KMS-11 (cell line): Measurements from ENCODE around the gene TSPAN7.

Experiments used
- H2AFZ ChIP-seq: fragments of 200-600 bp; sonication (generic); 2 replicates; pipeline ENCODE4 v1.6.1; 2016; ENCODE audit warnings: antibody characterized with exemption, mixed run types, low read depth
- H3K27ac ChIP-seq: fragments of 200-600 bp; sonication (generic); 2 replicates; pipeline ENCODE4 v1.6.1; 2016; ENCODE audit warnings: mild to moderate bottlenecking, mixed run types
- H3K27me3 ChIP-seq: fragments of 200-600 bp; sonication (generic); 2 replicates; pipeline ENCODE4 v1.6.1; 2017; ENCODE audit warnings: mild to moderate bottlenecking, low read depth, mixed run types, moderate library complexity; ENCODE audit not compliant: insufficient read depth
- H3K36me3 ChIP-seq: fragments of 200-600 bp; sonication (generic); 2 replicates; pipeline ENCODE4 v1.6.1; 2017; ENCODE audit warnings: mild to moderate bottlenecking, mixed run types; ENCODE audit not compliant: insufficient read depth
- H3K4me1 ChIP-seq: fragments of 200-600 bp; sonication (generic); 2 replicates; pipeline ENCODE4 v1.6.1; 2016; ENCODE audit warnings: mild to moderate bottlenecking, low read depth, mixed run types; ENCODE audit not compliant: poor library complexity, severe bottlenecking
- H3K4me2 ChIP-seq: fragments of 200-600 bp; sonication (generic); 2 replicates; pipeline ENCODE4 v1.7.0; 2016; ENCODE audit warnings: mild to moderate bottlenecking, mixed run types
- H3K4me3 ChIP-seq: fragments of 200-600 bp; sonication (generic); IDR thresholded peaks from 2 replicates; pipeline ENCODE4 v1.6.1; 2017; ENCODE audit warnings: low read depth, low read length, mixed read lengths; ENCODE audit not compliant: insufficient read depth
- H3K79me2 ChIP-seq: fragments of 200-600 bp; sonication (generic); 2 replicates; pipeline ENCODE4 v1.6.1; 2016; ENCODE audit warnings: low read depth, mixed run types; ENCODE audit not compliant: insufficient read depth
- H3K9ac ChIP-seq: fragments of 200-600 bp; sonication (generic); 2 replicates; pipeline ENCODE4 v1.6.1; 2016; ENCODE audit warnings: mild to moderate bottlenecking, mixed run types
- H4K20me1 ChIP-seq: fragments of 200-600 bp; sonication (generic); 2 replicates; pipeline ENCODE4 v1.6.1; 2016; ENCODE audit warnings: mild to moderate bottlenecking, mixed run types; ENCODE audit not compliant: insufficient read depth
- CTCF ChIP-seq: fragments of 200-600 bp; sonication (generic); conservative IDR thresholded peaks from 2 replicates; pipeline ENCODE4 v1.6.1; 2017; ENCODE audit warnings: low read depth, mild to moderate bottlenecking, antibody characterized with exemption, low read length, moderate library complexity, mixed read lengths

TSPAN7 gene

DNA sequence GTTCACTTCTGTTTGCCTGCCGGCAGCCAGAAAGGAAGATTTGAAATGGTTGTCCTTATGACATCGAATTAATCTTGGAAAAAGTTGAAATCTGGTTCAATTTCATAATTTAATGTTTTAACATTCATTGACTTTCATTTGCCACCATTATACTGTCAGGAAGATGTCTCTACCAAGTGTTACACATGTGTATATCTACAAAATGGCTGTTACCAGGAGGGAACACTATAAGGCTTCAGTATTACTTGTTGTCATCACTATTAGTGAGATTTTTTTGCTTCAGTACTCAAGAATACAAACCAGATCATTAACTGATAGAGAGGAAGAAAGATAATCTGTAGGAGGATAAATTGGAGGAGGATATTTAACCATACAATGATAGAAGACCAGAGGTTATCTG, 71.2 kb downstream of the TSPAN7 start:
- H3K27ac ChIP-seq = no peak overlapping the region
- no peaks in the 10 kb centered on the region for H4K20me1 ChIP-seq
- H3K79me2 ChIP-seq = no peaks in the 10 kb centered on the region
- no peak overlapping the region for H3K4me2 ChIP-seq
- no peak overlapping the region for H2AFZ ChIP-seq
- H3K4me3 ChIP-seq = no peak overlapping the region
- H3K27me3 ChIP-seq = no peaks in the 10 kb centered on the region
- no peaks in the 10 kb centered on the region for H3K4me1 ChIP-seq
- no peak overlapping the region for H3K9ac ChIP-seq
- no peak for TF ChIP-seq CTCF
- no peaks in the 10 kb centered on the region for H3K36me3 ChIP-seq

DNA sequence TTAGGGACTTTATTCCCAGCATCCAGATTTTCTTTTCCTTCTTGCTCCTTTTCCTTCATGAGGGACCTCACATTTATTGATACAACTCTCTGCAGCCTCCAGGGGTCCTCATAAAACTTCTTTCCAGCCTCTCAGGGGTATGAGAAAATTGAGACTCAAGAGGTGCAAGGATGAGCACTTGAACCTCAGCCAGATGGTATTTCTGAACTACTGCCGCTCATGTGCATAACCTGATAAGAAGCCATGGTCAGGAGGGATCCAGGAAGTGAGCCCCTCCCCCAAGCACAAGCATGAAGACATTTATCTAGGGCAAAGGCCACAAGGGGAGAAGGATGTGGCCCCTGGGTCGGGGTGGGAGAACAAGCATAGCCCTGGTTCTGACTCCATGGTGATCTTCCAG, 73.3 kb downstream of the TSPAN7 start:
- Histone ChIP-seq H3K4me1 (no peaks in the 10 kb centered on the region), H3K36me3 (no peaks in the 10 kb centered on the region), H3K9ac (no peak overlapping the region), H3K27me3 (no peaks in the 10 kb centered on the region), H3K27ac (no peak overlapping the region), H3K79me2 (no peaks in the 10 kb centered on the region), H3K4me3 (no peak overlapping the region), H4K20me1 (no peaks in the 10 kb centered on the region), H2AFZ (no peak overlapping the region), H3K4me2 (no peak overlapping the region)
- no peak for TF ChIP-seq CTCF

GRCh38 chrX:38636949-38637819, 75.8 kb downstream of the TSPAN7 start:
- no peak overlapping the region for H3K27ac ChIP-seq

GRCh38 chrX:38638952-38639529, 77.7 kb downstream of the TSPAN7 start:
- H3K4me2 ChIP-seq = no peak overlapping the region
- no peaks in the 10 kb centered on the region for H4K20me1 ChIP-seq
- no peak for TF ChIP-seq CTCF
- H3K27ac ChIP-seq = no peak overlapping the region
- no peak overlapping the region for H3K4me3 ChIP-seq
- no peak overlapping the region for H2AFZ ChIP-seq
- no peaks in the 10 kb centered on the region for H3K4me1 ChIP-seq
- H3K79me2 ChIP-seq = no peaks in the 10 kb centered on the region
- no peak overlapping the region for H3K9ac ChIP-seq
- no peaks in the 10 kb centered on the region for H3K27me3 ChIP-seq
- no peaks in the 10 kb centered on the region for H3K36me3 ChIP-seq

More at GRCh38 chrX:38636949-38637819, 75.8 kb downstream of the TSPAN7 start:
- H3K36me3 ChIP-seq = no peaks in the 10 kb centered on the region
- no peak overlapping the region for H3K9ac ChIP-seq
- H3K4me3 ChIP-seq = no peak overlapping the region
- no peak for TF ChIP-seq CTCF
- no peak overlapping the region for H2AFZ ChIP-seq
- no peaks in the 10 kb centered on the region for H4K20me1 ChIP-seq
- H3K79me2 ChIP-seq = no peaks in the 10 kb centered on the region
- no peaks in the 10 kb centered on the region for H3K4me1 ChIP-seq
- H3K27me3 ChIP-seq = no peaks in the 10 kb centered on the region
- H3K4me2 ChIP-seq = no peak overlapping the region
